Vagina (tissue), 2 donors: ENCODE measurements around the gene RIN3. TPM values are rescaled to one million over a fixed set of nuclear protein-coding genes. Genes with fewer than 3 reads are reported as not detected.
A peak's percentile ranks its signal among the peaks of the same experiment; 100 is the strongest.

ENCODE experiments used
- DNase-seq, 2 donors: peaks; one replicate each; pipeline ENCODE4 v3.0.0-alpha.2; 2017; ENCODE audit errors: extremely low spot score in 2 of 2
- H3K27ac ChIP-seq: fragments of 200-600 bp; sonication (generic); one replicate; pipeline ENCODE4 v1.5.1; 2019
- H3K27me3 ChIP-seq: fragments of 200-600 bp; sonication (generic); one replicate; pipeline ENCODE4 v1.5.1; 2019
- H3K36me3 ChIP-seq, 2 donors: fragments of 200-600 bp; sonication (generic); one replicate each; pipeline ENCODE4 v1.5.1; 2017 to 2019
- H3K4me1 ChIP-seq: fragments of 200-600 bp; sonication (generic); one replicate; pipeline ENCODE4 v1.5.1; 2019
- H3K4me3 ChIP-seq, 2 donors: fragments of 200-600 bp; sonication (generic); 1 replicate in 1 of 2; 2 replicates in 1 of 2; pipeline ENCODE4 v1.5.1; 2016 to 2019
- H3K9me3 ChIP-seq: fragments of 200-600 bp; sonication (generic); one replicate; pipeline ENCODE4 v1.5.1; 2019
- CTCF ChIP-seq, 3 experiments: fragments of 450-650 bp in 2 of 3; fragments of 200-600 bp in 1 of 3; sonication (generic) in 1 of 3; IDR thresholded peaks; one replicate each; pipeline ENCODE4 v1.5.1; 2017 to 2019; ENCODE audit warnings: antibody characterized with exemption in 3 of 3, mild to moderate bottlenecking in 2 of 3, moderate library complexity in 2 of 3
- POLR2A ChIP-seq, 2 donors: fragments of 450-650 bp; IDR thresholded peaks; one replicate each; pipeline ENCODE4 v1.6.1; 2017; ENCODE audit warnings: antibody characterized with exemption in 2 of 2, mild to moderate bottlenecking in 2 of 2, moderate library complexity in 2 of 2
- POLR2AphosphoS5 ChIP-seq, 2 donors: sonication (generic); formaldehyde crosslinking; IDR thresholded peaks; one replicate each; pipeline ENCODE4 v1.9.0; 2017; ENCODE audit warnings: antibody characterized with exemption in 2 of 2, mild to moderate bottlenecking in 2 of 2, low read depth in 1 of 2; ENCODE audit not compliant: insufficient read depth in 1 of 2
- intact Hi-C: fragments of 100-400 bp; cut with DNase I; formaldehyde crosslinking; loops from one replicate; pipeline ENCODE4 v1.15.1; 2023
- total RNA-seq: library from RNA; depleted of rRNA; stranded (reverse); fragments of >200 nt; gene quantifications from one replicate; pipeline ENCODE4 v1.2.3, GENCODE V29; 2016

Gene RIN3
- total RNA-seq, 1 donor from 2014 or later, result 22.6 TPM

- Histone ChIP-seq H3K4me3 (no peak overlapping the region), H3K36me3 (no peaks in the 10 kb centered on the region), H3K4me1 (peaks cover 8% of the 10 kb centered on the region), H3K27ac (no peak overlapping the region), H3K9me3 (no peaks in the 10 kb centered on the region), H3K27me3 (no peaks in the 10 kb centered on the region)
- intact Hi-C loops, result no loop called here
- DNase-seq, result peak; percentile 87 to 93
- TF ChIP-seq POLR2A (IDR thresholded peaks at IDR 0.05), result no peak
- no peak for TF ChIP-seq CTCF (IDR thresholded peaks at IDR 0.05)
- TF ChIP-seq POLR2AphosphoS5 (IDR thresholded peaks at IDR 0.05; ENCODE audit: insufficient read depth in 1 of 2, low read depth in 1 of 2), result no peak
Observed at GRCh38 chr14:92489394-92490238, 24.0 kb upstream of the RIN3 start.

- TF ChIP-seq POLR2AphosphoS5 (IDR thresholded peaks at IDR 0.05; ENCODE audit: insufficient read depth in 1 of 2, low read depth in 1 of 2) (no peak), POLR2A (IDR thresholded peaks at IDR 0.05) (no peak)
- H3K4me1 ChIP-seq, result peaks cover 8% of the 10 kb centered on the region
- H3K36me3 ChIP-seq, result no peaks in the 10 kb centered on the region
- intact Hi-C loops, result no loop called here
- no peaks in the 10 kb centered on the region for H3K9me3 ChIP-seq
- DNase-seq, result peak; percentile 67 to 90
- no peak overlapping the region for H3K27ac ChIP-seq
- no peaks in the 10 kb centered on the region for H3K27me3 ChIP-seq
- H3K4me3 ChIP-seq, result no peak overlapping the region
Observed at GRCh38 chr14:92490239-92490959, 23.2 kb upstream of the RIN3 start.

DNA sequence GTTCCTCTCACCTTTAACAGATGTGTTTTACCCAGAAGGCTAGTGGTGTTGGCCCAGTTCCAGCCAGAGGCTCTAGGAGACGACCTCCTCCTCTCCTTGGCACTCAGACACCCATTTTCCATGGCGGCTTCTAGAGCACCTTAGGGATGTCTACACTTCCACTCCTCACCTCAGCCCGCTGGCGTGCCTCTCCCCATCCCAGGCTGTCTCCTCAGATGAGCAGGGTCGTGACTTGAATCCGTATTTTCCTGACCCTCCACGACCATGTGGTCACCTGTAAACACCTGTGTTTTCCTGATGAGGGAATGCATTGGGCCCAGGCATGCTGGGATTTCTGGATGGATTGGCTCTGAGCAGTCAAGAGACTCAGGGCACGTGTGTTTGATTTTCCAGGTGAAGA, 21.8 kb upstream of the RIN3 start:
- no peaks in the 10 kb centered on the region for H3K9me3 ChIP-seq
- peaks cover 8% of the 10 kb centered on the region for H3K4me1 ChIP-seq
- DNase-seq, result peak in 1 of 2 donors; percentile 79
- H3K4me3 ChIP-seq, result no peak overlapping the region
- H3K27me3 ChIP-seq, result no peaks in the 10 kb centered on the region
- intact Hi-C loops, result no loop called here
- H3K36me3 ChIP-seq, result no peaks in the 10 kb centered on the region
- no peak for TF ChIP-seq POLR2A (IDR thresholded peaks at IDR 0.05)
- TF ChIP-seq CTCF (IDR thresholded peaks at IDR 0.05), result no peak
- no peak for TF ChIP-seq POLR2AphosphoS5 (IDR thresholded peaks at IDR 0.05; ENCODE audit: insufficient read depth in 1 of 2, low read depth in 1 of 2)
- no peak overlapping the region for H3K27ac ChIP-seq

GRCh38 chr14:92492258-92492657, 21.3 kb upstream of the RIN3 start:
- peaks cover 8% of the 10 kb centered on the region for H3K4me1 ChIP-seq
- TF ChIP-seq CTCF (IDR thresholded peaks at IDR 0.05), result peak in 1 of 3 experiments; percentile 7
- TF ChIP-seq POLR2AphosphoS5 (IDR thresholded peaks at IDR 0.05; ENCODE audit: insufficient read depth in 1 of 2, low read depth in 1 of 2), result no peak
- intact Hi-C loops, result no loop called here
- H3K27me3 ChIP-seq, result no peaks in the 10 kb centered on the region
- H3K4me3 ChIP-seq, result no peak overlapping the region
- peak in 1 of 2 donors; percentile 88 for DNase-seq
- H3K9me3 ChIP-seq, result no peaks in the 10 kb centered on the region
- H3K27ac ChIP-seq, result no peak overlapping the region
- H3K36me3 ChIP-seq, result no peaks in the 10 kb centered on the region

- H3K27me3 ChIP-seq, result no peaks in the 10 kb centered on the region
- no peak overlapping the region for H3K4me3 ChIP-seq
- H3K4me1 ChIP-seq, result peaks cover 8% of the 10 kb centered on the region
- no peak overlapping the region for H3K27ac ChIP-seq
- DNase-seq, result peak; percentile 64 to 79
- H3K9me3 ChIP-seq, result no peaks in the 10 kb centered on the region
- intact Hi-C loops, result no loop called here
- no peak for TF ChIP-seq CTCF (IDR thresholded peaks at IDR 0.05)
- no peak for TF ChIP-seq POLR2A (IDR thresholded peaks at IDR 0.05)
- no peak for TF ChIP-seq POLR2AphosphoS5 (IDR thresholded peaks at IDR 0.05; ENCODE audit: insufficient read depth in 1 of 2, low read depth in 1 of 2)
- no peaks in the 10 kb centered on the region for H3K36me3 ChIP-seq
Observed at GRCh38 chr14:92493024-92493423, 20.6 kb upstream of the RIN3 start.
